HFFc6 (cell line): ENCODE results near the gene CDK14. TPM values are rescaled to one million over a fixed set of nuclear protein-coding genes. Genes with fewer than 3 reads are reported as not detected.
A peak's percentile ranks its signal among the peaks of the same experiment; 100 is the strongest.
"Not testable (repeated sequence)": the region's sequence is repeated elsewhere in the genome, so short reads cannot be mapped to it uniquely, and the experiment has no call there.

Source experiments
- DNase-seq: peaks from one replicate; pipeline ENCODE4 v3.0.0-alpha.2; 2018
- H3K27ac Mint-ChIP-seq: 2 replicates; pipeline ENCODE4 v1.8.0; 2020; ENCODE audit warnings: mild to moderate bottlenecking, mixed read lengths
- H3K27me3 Mint-ChIP-seq: 2 replicates; pipeline ENCODE4 v1.8.0; 2021; ENCODE audit warnings: mild to moderate bottlenecking, moderate library complexity, mixed read lengths; ENCODE audit not compliant: insufficient read depth
- H3K36me3 Mint-ChIP-seq: 2 replicates; pipeline ENCODE4 v1.8.0; 2021; ENCODE audit warnings: low read depth, mixed read lengths
- H3K4me1 Mint-ChIP-seq: 2 replicates; pipeline ENCODE4 v1.8.0; 2020; ENCODE audit warnings: low read depth, mixed read lengths
- H3K4me3 Mint-ChIP-seq: 2 replicates; pipeline ENCODE4 v1.8.0; 2020; ENCODE audit warnings: mild to moderate bottlenecking, moderate library complexity, mixed read lengths
- H3K9me3 Mint-ChIP-seq: 2 replicates; pipeline ENCODE4 v1.8.0; 2020; ENCODE audit warnings: mild to moderate bottlenecking, mixed read lengths
- total RNA-seq, 6 experiments: library from RNA; stranded (reverse); fragmentation: NEBNext Ultra II Directional; extraction: Animal tissue kit (Norgen Biotek cat#: 25700); gene quantifications; 2 replicates in 1 of 6; 3 replicates in 5 of 6; pipeline ENCODE4 v1.2.3, GENCODE V29; 2021
- TF ChIP-seq, protein P1 (sequence below): fragments of 200-600 bp; sonication (generic); IDR thresholded peaks from 2 replicates; pipeline ENCODE4 v1.5.0; 2021; ENCODE audit warnings: antibody characterized with exemption, mild to moderate bottlenecking

CDK14 gene
- total RNA-seq, 6 experiments from 2014 or later, result 18.4 to 28.6 (median 27.2) TPM

DNA sequence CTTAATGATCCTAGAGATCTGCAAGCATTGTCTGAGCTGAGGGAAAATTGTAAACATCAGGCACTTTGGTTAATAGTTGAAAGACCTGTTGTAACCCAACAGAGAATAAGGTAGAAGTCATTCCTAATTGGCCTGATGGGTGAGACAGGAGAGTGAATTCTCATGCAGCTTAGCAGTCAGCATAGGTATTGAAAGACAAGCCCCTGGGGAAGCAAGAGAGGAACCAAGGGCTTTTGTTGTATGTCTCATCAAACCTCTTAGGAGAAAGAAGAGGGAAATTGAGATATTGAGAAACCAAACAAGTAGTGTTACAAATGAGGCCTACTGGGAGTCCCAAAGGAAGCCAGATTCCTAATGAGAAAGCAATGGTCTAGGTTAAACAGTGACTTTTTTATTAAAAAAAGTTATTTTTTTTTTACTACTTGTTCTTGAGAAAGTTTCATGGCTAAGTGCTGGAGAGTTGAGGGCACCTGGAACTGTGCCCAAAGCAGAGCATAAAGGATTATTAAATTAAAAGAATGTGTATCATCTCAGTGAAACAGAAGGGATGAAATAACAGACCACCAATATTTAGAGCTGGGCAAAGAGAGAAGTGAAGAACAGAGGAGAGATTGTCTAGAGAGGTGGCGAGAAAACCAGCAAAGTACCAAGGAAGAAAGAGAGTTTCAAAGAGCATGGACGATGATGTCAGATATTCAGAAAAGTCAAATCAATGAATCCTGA lies 168.9 kb downstream of the CDK14 start:
- no peaks in the 10 kb centered on the region; the same call in 1 of the 2 replicates for H3K36me3 Mint-ChIP-seq
- TF ChIP-seq, protein P1, sequence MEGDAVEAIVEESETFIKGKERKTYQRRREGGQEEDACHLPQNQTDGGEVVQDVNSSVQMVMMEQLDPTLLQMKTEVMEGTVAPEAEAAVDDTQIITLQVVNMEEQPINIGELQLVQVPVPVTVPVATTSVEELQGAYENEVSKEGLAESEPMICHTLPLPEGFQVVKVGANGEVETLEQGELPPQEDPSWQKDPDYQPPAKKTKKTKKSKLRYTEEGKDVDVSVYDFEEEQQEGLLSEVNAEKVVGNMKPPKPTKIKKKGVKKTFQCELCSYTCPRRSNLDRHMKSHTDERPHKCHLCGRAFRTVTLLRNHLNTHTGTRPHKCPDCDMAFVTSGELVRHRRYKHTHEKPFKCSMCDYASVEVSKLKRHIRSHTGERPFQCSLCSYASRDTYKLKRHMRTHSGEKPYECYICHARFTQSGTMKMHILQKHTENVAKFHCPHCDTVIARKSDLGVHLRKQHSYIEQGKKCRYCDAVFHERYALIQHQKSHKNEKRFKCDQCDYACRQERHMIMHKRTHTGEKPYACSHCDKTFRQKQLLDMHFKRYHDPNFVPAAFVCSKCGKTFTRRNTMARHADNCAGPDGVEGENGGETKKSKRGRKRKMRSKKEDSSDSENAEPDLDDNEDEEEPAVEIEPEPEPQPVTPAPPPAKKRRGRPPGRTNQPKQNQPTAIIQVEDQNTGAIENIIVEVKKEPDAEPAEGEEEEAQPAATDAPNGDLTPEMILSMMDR, result no peak
- H3K27me3 Mint-ChIP-seq, result no peaks in the 10 kb centered on the region; the same call in 1 of the 2 replicates
- DNase-seq, result no peak
- H3K4me3 Mint-ChIP-seq, result no peak overlapping the region
- peaks cover 54% of the 10 kb centered on the region for H3K4me1 Mint-ChIP-seq
- H3K27ac Mint-ChIP-seq, result no peak overlapping the region; the same call in 1 of the 2 replicates
- H3K9me3 Mint-ChIP-seq, result no peaks in the 10 kb centered on the region

DNA sequence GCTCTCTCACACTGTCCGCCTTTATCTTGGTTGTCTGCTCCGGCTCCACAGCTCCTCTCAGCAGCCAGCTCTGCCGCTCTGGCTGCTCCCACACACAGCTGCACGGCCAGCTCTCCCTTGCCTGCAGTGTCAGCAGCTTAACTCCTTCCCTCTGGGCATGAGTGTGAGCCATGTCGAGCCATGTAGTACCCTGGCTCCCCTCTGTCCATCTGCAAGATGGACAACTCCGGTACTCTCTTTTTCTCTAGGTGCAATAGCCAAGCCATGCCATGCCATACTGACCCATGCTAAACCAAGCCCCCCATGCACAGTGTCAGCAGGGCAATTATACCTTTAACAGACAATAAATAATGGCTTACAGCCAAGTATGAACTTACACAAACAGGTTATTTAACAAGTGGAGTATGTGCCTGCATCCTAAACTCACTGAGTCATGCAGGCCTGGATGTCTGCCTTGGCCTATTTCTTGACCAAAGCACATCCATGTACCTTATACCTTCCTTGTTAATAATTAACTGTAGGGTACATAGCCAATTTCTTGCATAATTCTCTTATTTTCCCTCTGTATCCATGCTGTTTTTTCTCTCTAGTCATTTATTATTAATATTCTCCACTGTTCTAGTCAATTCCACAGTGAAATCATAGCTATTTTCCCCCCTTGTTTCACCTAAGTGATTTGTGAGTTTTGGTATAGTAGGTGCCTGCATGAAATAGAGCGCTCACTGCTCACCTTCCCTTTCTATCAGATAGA lies 170.9 kb downstream of the CDK14 start:
- TF ChIP-seq, protein P1, result no peak
- H3K4me1 Mint-ChIP-seq, result peaks cover 55% of the 10 kb centered on the region
- peak overlapping the region; percentile 88 for H3K27ac Mint-ChIP-seq
- peak; percentile 78 for DNase-seq
- peak overlapping the region; percentile 76 for H3K4me3 Mint-ChIP-seq
- H3K36me3 Mint-ChIP-seq, result peaks cover 19% of the 10 kb centered on the region
- peaks cover 1% of the 10 kb centered on the region for H3K27me3 Mint-ChIP-seq
- H3K9me3 Mint-ChIP-seq, result peaks cover 11% of the 10 kb centered on the region

DNA sequence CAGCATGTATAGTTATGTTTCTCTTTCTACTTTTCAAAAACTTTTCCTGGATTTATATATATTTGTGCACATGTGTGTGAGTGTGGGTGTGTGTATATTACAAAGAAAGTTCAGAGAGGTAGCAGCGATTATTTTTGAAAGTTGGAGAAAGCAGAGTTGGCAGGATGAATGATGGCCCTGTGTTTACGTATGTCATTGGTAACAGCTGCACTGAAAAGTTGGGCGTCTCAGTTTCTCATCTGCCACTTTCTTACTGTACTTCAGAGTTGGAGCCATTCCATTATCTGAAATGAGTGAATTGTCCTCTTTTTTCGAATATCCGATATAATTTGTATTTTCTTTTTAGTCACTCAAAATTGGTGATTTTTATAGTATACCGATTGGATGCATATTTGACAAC lies 172.2 kb downstream of the CDK14 start:
- no peak overlapping the region for H3K27ac Mint-ChIP-seq
- peaks cover 55% of the 10 kb centered on the region for H3K4me1 Mint-ChIP-seq
- H3K27me3 Mint-ChIP-seq, result peaks cover 1% of the 10 kb centered on the region
- no peak overlapping the region for H3K4me3 Mint-ChIP-seq
- peaks cover 16% of the 10 kb centered on the region for H3K9me3 Mint-ChIP-seq
- peaks cover 26% of the 10 kb centered on the region for H3K36me3 Mint-ChIP-seq
- TF ChIP-seq, protein P1, result no peak
- DNase-seq, result no peak

DNA sequence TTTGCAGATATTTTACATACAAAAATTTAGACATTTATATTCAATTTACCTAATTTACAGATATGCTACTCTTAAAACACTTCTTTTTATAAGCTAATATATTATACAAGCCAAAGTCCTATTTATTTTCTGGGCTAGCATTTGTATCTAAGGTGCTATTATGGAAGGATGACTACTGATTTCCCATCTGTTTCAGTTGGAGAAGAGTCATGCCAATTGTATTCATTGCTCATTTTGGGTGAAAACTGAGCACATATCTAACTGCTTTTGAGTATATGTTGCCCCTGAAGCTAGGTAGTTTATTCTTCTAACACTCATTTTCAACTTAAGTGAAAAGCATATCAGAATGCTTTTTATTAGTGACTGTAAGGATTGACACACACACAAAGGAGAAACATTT lies 172.9 kb downstream of the CDK14 start:
- TF ChIP-seq, protein P1, result no peak
- Mint-ChIP-seq H3K27me3 (peaks cover 1% of the 10 kb centered on the region), H3K9me3 (peaks cover 16% of the 10 kb centered on the region), H3K4me3 (no peak overlapping the region), H3K4me1 (peaks cover 55% of the 10 kb centered on the region), H3K36me3 (peaks cover 26% of the 10 kb centered on the region), H3K27ac (no peak overlapping the region)
- no peak for DNase-seq

DNA sequence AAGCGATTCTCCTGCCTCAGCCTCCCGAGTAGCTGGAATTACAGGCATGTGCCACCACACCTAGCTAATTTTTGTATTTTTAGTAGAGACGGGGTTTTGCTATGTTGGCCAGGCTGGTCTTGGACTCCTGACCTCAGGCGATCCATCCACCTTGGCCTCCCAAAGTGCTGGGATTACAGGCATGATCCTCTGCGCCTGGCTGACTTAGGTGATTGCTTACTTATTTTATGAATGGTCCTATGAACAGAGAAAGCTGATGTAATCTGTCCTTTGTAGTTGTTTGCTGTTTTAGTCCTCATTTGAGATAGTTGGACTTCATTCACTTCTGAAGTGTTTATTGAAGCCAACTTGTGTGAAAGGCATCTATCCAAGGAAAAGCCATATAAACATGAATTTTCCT lies 173.4 kb downstream of the CDK14 start:
- H3K36me3 Mint-ChIP-seq, result peaks cover 26% of the 10 kb centered on the region

DNA sequence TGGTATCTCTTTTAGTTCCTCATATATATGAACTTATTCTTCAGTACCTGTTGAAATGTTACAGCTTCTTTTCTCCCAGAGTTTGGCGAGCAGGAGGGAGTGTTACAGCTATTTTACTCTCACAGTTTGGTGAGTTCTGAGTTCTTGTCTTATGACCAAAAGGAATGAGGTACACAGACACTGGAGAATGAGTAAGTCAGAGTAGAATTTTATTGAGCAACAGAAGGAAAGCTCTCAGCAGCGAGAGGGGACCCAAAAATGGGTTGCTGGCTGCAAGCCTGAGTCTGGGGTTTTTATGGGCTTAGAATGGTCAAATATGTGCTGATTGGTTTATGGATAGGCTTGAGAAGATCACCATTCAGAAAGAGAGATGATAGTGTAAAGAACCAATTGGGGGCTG lies 175.2 kb downstream of the CDK14 start:
- Mint-ChIP-seq H3K27me3 (peaks cover 1% of the 10 kb centered on the region), H3K4me1 (peaks cover 40% of the 10 kb centered on the region), H3K4me3 (no peak overlapping the region), H3K27ac (peak overlapping the region; percentile 10), H3K36me3 (peaks cover 26% of the 10 kb centered on the region), H3K9me3 (peaks cover 16% of the 10 kb centered on the region)
- peak; percentile 60 for DNase-seq
- TF ChIP-seq, protein P1, result no peak

More for the DNA sequence above, 173.4 kb downstream of the CDK14 start:
- DNase-seq, H3K4me3 Mint-ChIP-seq, H3K27me3 Mint-ChIP-seq, H3K27ac Mint-ChIP-seq: not testable (repeated sequence)
- Mint-ChIP-seq H3K4me1 (peaks cover 51% of the 10 kb centered on the region), H3K9me3 (peaks cover 16% of the 10 kb centered on the region)
